Smooth muscle cell (in vitro differentiated cells): ENCODE results near the gene MDFI. TPM values are rescaled to one million over a fixed set of nuclear protein-coding genes. Genes with fewer than 3 reads are reported as not detected.

Experiments used
- DNase-seq: peaks from one replicate; lab custom pipeline; 2025; ENCODE audit not compliant: unreplicated experiment; lab: John Stamatoyannopoulos, UW
- H2AFZ ChIP-seq: fragments of 200-600 bp; sonication (generic); 2 replicates; pipeline ENCODE4 v1.6.0; 2016; ENCODE audit warnings: antibody characterized with exemption, low read depth, mild to moderate bottlenecking
- H3F3A ChIP-seq: fragments of 200-600 bp; sonication (generic); 2 replicates; pipeline ENCODE4 v1.6.0; 2017; ENCODE audit warnings: antibody characterized with exemption, low read depth
- H3K27ac ChIP-seq: fragments of 200-600 bp; sonication (generic); 2 replicates; pipeline ENCODE4 v1.5.1; 2016; ENCODE audit warnings: low read depth, mild to moderate bottlenecking
- H3K27me3 ChIP-seq: fragments of 200-600 bp; sonication (generic); 2 replicates; pipeline ENCODE4 v1.6.1; 2016; ENCODE audit warnings: low read depth, mild to moderate bottlenecking
- H3K36me3 ChIP-seq: fragments of 200-600 bp; sonication (generic); 2 replicates; pipeline ENCODE4 v1.5.1; 2016; ENCODE audit warnings: low read depth
- H3K4me1 ChIP-seq: fragments of 200-600 bp; sonication (generic); 2 replicates; pipeline ENCODE4 v1.5.1; 2016; ENCODE audit warnings: low read depth
- H3K4me2 ChIP-seq: fragments of 200-600 bp; sonication (generic); 2 replicates; pipeline ENCODE4 v1.6.0; 2016; ENCODE audit warnings: mild to moderate bottlenecking
- H3K4me3 ChIP-seq: fragments of 200-600 bp; sonication (generic); 2 replicates; pipeline ENCODE4 v1.5.1; 2016; ENCODE audit warnings: mild to moderate bottlenecking
- H3K79me2 ChIP-seq: fragments of 200-600 bp; sonication (generic); 2 replicates; pipeline ENCODE4 v1.6.0; 2016; ENCODE audit warnings: low read depth, mild to moderate bottlenecking
- H3K9ac ChIP-seq: fragments of 200-600 bp; sonication (generic); 2 replicates; pipeline ENCODE4 v1.6.0; 2016; ENCODE audit warnings: low read depth
- H3K9me3 ChIP-seq: fragments of 200-600 bp; sonication (generic); replicated peaks from 2 replicates; pipeline ENCODE4 v1.5.1; 2016; ENCODE audit warnings: low read depth
- H4K20me1 ChIP-seq: fragments of 200-600 bp; sonication (generic); 2 replicates; pipeline ENCODE4 v1.6.0; 2016; ENCODE audit warnings: low read depth
- CTCF ChIP-seq: fragments of 200-600 bp; sonication (generic); IDR thresholded peaks from 2 replicates; pipeline ENCODE4 v1.5.1; 2017; ENCODE audit warnings: borderline replicate concordance, mild to moderate bottlenecking, antibody characterized with exemption; ENCODE audit not compliant: insufficient read depth, poor library complexity, severe bottlenecking
- WGBS: methylation state at CpG from one replicate; pipeline ENCODE4 v1.1.7; 2016; ENCODE audit warnings: low lambda C conversion rate; 5-methylcytosine and 5-hydroxymethylcytosine counted together
- polyA plus RNA-seq: library from polyadenylated mRNA; unstranded; fragments of >200 nt; fragmentation: Nextera tagmentation; extraction: Ambion mirVana; gene quantifications from 2 replicates; pipeline ENCODE4 v1.2.1, GENCODE V29; 2016
- total RNA-seq: library from RNA; depleted of rRNA; stranded (reverse); fragments of >200 nt; gene quantifications from 2 replicates; pipeline ENCODE4 v1.2.3, GENCODE V29; 2014

Gene MDFI
- total and polyA plus RNA-seq, 2 experiments from 2014 or later, result 102 to 168 TPM

DNA sequence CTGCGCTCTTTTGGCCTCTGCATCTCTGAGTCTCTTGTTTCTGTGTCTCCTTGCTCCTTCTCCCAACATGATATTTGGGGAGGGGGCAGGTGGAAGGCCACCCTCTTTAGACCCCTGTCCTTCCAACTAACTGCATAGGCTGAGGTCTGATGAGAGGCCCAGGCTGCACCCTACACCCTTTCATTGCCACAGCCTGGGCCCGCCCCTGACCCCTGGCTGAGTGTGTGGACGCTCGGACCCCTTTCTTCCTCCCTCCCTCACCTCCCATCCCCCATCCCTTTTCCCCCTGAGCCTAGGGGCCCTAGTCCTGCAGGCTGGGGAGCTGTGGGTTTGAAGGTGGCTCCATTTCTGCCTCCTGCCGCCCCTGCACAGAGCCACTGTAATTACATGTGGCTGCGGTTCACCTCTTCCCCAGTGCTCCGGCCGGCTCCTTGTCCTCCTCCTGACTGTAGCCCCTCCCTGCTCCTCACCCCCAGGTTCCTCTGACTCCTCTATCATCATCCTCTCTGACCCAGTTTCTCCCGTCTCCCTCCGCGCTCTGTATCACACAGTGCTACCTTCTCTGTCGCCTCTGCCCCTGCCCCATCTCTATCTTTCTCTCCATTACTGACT, 6.8 kb downstream of the MDFI start:
- Histone ChIP-seq H3K36me3 (no peaks in the 10 kb centered on the region), H3K4me1 (peaks cover 46% of the 10 kb centered on the region), H3K79me2 (peaks cover 31% of the 10 kb centered on the region), H2AFZ (no peak overlapping the region), H3K9me3 (no peaks in the 10 kb centered on the region), H3K9ac (no peak overlapping the region), H3K27ac (peak overlapping the region; percentile 24), H3K4me2 (peak overlapping the region; percentile 63), H3K27me3 (no peaks in the 10 kb centered on the region), H4K20me1 (peaks cover 100% of the 10 kb centered on the region), H3F3A (peaks cover 37% of the 10 kb centered on the region), H3K4me3 (no peak overlapping the region)
- DNase-seq, result no peak
- 78% methylated on average over 9 of the region's 12 CpGs for WGBS
- no peak for TF ChIP-seq CTCF

GRCh38 chr6:41646026-41646795, 7.9 kb downstream of the MDFI start:
- Histone ChIP-seq H3K9me3 (no peaks in the 10 kb centered on the region), H3K27ac (peak overlapping the region; percentile 32), H3K27me3 (no peaks in the 10 kb centered on the region), H3K79me2 (peaks cover 20% of the 10 kb centered on the region), H2AFZ (no peak overlapping the region), H3K4me1 (peaks cover 37% of the 10 kb centered on the region), H3K4me3 (no peak overlapping the region), H3K4me2 (peak overlapping the region; percentile 63), H3K9ac (no peak overlapping the region), H4K20me1 (peaks cover 100% of the 10 kb centered on the region), H3F3A (peaks cover 47% of the 10 kb centered on the region), H3K36me3 (no peaks in the 10 kb centered on the region)
- no peak for TF ChIP-seq CTCF
- DNase-seq, result no peak
- WGBS, result 93% methylated on average over 14 of the region's 14 CpGs

DNA sequence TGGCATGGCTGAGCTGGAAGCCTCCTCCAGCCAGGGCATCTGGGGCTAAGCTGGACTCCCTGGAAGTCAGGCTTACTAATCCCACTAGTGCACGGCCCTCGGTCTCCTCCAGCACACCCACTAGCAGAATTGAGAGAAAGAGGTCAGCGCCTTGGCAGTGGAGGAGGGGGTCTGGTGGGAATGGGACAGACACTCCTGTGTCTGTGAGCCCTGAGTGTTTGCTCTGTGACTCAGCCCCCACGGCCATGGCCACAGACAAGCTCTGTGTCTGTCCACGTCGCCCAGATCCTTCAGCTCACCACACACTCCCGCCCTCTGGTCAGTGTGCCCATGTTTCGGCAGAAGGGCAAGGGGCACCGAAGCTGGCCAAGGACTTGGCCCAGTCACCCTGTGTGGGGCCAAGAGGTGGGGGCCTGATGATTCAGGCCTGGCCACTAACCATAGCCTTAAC, 8.8 kb downstream of the MDFI start:
- Histone ChIP-seq H3K9ac (no peak overlapping the region), H3K9me3 (no peaks in the 10 kb centered on the region), H3K27ac (peak overlapping the region; percentile 32), H4K20me1 (peaks cover 100% of the 10 kb centered on the region), H3K4me2 (peak overlapping the region; percentile 4), H3K79me2 (peaks cover 11% of the 10 kb centered on the region), H3K4me3 (no peak overlapping the region), H3K27me3 (no peaks in the 10 kb centered on the region), H3K4me1 (peaks cover 37% of the 10 kb centered on the region), H3K36me3 (no peaks in the 10 kb centered on the region), H2AFZ (no peak overlapping the region), H3F3A (peaks cover 46% of the 10 kb centered on the region)
- no peak for TF ChIP-seq CTCF
- WGBS, result 61% methylated on average over 9 of the region's 9 CpGs
- no peak for DNase-seq
